ENCODE measurements around the gene OLFML3.

DNA sequence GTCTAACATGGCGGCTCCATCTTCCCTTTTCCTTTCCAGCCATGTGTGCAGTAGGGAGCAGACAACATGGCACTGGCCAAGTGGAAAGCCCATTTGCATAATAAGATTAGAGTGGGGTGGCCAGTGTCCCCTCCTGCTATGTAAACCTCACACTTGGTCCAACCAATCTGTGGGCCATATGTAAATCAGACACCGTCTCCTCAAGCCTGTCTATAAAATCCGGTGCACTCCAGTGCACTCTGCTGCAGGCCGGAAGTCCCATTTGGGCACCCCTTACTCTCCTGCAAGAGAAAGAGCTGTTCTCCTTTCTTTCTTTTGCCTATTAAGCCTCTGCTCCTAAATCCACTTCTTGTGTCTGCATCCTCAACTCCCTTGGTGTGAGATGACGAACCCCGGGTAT, 44.1 kb downstream of the OLFML3 start:
- TF ChIP-seq, protein P1, sequence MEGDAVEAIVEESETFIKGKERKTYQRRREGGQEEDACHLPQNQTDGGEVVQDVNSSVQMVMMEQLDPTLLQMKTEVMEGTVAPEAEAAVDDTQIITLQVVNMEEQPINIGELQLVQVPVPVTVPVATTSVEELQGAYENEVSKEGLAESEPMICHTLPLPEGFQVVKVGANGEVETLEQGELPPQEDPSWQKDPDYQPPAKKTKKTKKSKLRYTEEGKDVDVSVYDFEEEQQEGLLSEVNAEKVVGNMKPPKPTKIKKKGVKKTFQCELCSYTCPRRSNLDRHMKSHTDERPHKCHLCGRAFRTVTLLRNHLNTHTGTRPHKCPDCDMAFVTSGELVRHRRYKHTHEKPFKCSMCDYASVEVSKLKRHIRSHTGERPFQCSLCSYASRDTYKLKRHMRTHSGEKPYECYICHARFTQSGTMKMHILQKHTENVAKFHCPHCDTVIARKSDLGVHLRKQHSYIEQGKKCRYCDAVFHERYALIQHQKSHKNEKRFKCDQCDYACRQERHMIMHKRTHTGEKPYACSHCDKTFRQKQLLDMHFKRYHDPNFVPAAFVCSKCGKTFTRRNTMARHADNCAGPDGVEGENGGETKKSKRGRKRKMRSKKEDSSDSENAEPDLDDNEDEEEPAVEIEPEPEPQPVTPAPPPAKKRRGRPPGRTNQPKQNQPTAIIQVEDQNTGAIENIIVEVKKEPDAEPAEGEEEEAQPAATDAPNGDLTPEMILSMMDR (IDR thresholded peaks at IDR 0.05; ENCODE audit: borderline replicate concordance, extremely low read depth, low read length, poor library complexity, severe bottlenecking): no peak
- no peak for TF ChIP-seq EZH2 (IDR thresholded peaks at IDR 0.05; ENCODE audit: borderline replicate concordance, low read depth, low read length, severe bottlenecking)
